Measurements from ENCODE around the gene LONRF2. TPM values are rescaled to one million over a fixed set of nuclear protein-coding genes. Genes with fewer than 3 reads are reported as not detected.
"Not testable (repeated sequence)": the region's sequence is repeated elsewhere in the genome, so short reads cannot be mapped to it uniquely, and the experiment has no call there.

LONRF2 gene
- total RNA-seq, 1 donor from 2014 or later = not detected

DNA sequence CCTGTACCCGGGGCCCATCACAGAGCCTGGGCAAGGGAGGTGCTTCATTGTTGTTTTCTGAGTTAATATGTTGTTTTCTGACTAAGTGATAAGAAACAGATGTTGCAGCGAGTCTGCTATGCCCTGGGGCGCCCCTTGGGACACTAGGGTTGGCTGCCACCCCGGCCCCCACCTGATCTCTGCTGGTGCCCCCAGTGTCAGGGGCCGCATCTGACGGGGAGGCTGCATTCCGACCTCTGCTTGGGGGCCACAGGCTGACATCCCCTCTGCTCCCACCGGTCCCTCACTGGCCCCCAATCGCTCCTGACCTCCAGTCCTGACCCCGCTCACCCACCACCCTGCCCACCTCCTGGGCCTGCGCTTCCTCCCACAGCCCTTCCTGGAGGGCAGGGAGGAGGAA lies 65.9 kb downstream of the LONRF2 start:
- DNase-seq (ENCODE audit: low read depth in 2 of 2) = no peak

DNA sequence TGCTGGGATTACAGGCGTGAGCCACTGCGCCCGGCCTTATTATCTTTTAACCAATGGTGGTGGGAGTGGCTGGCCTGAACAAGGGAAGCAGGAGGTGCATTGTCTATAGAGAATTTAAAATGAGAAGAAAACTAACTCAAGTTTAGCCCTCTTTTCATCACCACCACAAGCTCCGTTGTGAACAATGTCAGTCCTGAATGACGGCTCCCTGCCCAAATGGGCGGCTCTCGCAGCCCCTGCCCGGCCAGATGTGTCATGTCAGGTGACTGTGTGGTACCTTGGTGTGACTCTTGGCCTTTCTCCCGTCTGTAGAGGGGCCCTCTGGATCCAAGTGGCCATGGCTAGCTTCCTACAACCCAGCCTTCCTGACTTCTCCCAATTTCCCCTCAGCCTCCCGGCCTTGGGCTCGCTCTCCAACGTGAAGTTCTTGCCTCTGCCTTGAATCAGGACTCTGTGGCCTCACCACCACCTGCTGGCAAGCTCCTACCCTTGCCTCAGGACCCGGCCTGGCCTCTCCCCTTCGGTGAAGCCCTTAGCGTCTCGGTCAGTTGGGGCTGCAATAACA lies 67.6 kb downstream of the LONRF2 start:
- DNase-seq (ENCODE audit: low read depth in 2 of 2) = no peak

DNA sequence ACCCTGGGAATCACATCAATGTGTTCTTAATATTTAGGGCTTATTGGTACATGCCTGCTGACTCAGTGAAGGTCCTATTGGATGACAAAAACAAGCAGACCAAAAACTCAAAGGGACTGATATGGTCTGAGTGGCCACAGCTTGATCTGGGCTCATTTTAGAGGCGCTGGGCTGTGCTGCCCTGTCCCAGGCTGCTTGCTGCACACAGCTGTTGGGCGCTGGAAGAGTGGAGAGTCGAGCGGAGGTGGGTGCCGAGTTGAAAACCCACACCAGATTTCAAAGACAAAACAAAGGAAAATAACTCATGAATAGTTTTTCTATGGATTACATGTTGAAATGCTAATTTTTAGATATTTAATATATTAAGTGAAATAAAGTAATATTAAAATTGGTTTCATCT lies 68.5 kb downstream of the LONRF2 start:
- no peak for DNase-seq (ENCODE audit: low read depth in 2 of 2)

DNA sequence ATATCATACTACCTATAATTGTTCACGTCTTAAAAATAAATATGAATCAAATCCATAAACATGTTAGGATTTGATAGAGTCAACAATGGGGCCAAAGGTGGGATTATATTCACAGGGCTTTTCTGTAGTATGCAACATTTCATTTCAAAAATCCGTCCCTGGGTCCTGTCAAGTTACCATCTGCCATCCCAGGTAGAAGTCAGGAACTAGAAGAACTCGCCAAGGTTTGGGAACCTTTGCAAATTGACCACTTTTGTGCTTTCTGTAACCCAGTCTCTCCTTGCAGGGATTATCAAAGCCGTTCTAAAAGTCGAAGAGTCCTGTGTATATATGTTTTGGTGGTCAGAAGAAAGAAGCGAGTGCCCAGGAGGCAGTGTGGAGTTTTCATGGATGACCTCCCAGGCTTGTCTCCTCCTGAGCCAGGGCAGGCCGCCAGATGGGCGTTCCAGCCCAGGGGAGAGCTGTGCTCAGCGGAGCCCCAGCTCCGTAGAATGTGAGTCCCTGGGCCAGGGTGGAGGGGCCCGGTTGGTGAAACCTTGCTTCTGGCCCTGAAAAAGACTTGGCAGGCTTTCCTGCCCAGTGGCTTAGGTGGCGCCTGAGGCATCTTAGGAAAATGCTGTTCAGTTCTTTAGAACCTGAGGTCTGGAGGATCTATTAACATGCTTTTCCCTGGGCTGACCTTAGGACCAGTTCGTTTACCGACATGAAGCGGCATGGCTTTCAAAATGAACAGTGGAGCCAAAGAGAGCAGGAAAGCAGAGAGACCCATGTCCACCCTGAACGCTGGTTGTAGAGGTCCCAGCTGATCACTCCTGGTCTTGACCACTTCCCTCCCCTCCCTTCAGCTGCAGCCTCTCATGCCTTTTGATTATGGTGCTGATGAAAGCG lies 69.2 kb downstream of the LONRF2 start:
- no peak for DNase-seq (ENCODE audit: low read depth in 2 of 2)

GRCh38 chr2:100250645-100251044 lies 71.7 kb downstream of the LONRF2 start:
- DNase-seq (ENCODE audit: low read depth in 2 of 2) = no peak

DNA sequence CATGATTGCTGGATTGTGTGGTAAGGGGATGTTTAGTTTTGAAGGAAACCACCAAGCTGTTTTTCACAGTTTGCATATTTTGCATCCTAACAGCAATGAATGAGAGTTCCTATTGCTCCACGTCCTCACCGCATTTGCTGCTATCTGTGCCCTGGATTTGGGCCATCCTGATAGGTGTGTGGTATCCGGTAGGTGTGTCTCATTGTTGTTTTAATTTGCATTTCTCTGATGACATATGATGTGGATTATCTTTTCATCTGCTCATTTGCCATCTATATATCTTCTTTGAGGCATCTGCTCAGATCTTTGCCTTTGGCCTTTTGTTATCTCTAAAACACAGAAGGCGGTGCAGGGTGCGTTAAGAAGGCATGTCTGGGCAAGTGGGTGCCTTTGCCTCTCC lies 73.3 kb downstream of the LONRF2 start:
- DNase-seq (ENCODE audit: low read depth in 2 of 2) = no peak

DNA sequence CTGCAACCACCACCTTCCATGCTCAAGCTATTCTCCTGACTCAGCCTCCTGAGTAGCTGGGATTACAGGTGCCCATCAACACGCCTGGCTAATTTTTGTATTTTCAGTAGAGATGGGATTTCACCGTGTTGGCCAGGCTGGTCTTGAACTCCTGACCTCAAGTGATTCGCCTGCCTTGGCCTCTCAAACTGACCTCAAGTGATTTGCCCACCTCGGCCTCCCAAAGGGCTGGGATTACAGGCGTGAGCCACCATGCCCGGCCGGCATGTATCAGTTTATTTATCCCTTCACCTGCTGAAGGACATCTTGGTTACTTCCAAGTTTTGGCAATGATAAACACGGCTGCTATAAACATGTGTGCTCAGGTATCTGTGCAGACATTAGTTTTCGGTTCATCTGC lies 73.7 kb downstream of the LONRF2 start:
- not testable (repeated sequence) for DNase-seq (ENCODE audit: low read depth in 2 of 2)

- DNase-seq (ENCODE audit: low read depth in 2 of 2) = no peak
Measured at GRCh38 chr2:100248044-100248330, 74.3 kb downstream of the LONRF2 start.

DNA sequence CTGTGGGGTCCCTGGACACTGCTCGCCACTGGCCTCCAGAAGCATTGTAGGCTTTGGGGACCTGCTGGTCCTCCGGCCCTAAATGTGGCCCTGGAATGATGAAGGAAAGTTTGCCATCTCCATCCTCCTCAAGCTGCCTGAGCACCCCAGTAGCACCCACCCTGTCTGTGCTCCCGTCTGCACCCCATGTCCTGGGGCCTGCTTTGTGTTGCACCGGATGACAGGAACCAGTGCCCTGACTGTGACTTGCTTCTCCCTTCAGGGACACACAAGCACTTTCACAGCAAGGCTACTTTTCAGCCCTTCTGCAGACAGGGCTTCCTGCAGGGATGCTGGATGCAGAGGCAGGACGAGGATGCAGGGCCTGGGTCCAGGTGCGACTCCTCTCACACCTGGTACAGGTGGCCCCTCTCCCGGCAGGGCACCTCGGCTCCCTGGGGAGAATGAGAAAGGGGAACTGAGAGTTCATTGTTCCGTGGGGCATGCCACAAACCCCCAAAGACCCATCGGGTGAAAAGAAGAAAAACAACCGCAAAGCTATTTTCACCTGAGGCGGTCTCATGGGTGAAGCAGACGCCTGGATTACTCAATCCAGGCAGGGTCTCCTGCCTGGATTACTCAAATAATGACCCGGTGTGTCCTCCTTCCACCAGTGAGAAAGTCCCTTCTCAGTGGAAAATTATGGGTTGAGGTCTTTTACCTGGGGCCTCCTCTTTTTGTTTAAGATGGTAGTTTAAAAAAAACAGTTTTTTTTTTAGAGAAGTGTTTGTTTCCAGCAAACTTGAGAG lies 74.9 kb downstream of the LONRF2 start:
- DNase-seq (ENCODE audit: low read depth in 2 of 2) = no peak

DNA sequence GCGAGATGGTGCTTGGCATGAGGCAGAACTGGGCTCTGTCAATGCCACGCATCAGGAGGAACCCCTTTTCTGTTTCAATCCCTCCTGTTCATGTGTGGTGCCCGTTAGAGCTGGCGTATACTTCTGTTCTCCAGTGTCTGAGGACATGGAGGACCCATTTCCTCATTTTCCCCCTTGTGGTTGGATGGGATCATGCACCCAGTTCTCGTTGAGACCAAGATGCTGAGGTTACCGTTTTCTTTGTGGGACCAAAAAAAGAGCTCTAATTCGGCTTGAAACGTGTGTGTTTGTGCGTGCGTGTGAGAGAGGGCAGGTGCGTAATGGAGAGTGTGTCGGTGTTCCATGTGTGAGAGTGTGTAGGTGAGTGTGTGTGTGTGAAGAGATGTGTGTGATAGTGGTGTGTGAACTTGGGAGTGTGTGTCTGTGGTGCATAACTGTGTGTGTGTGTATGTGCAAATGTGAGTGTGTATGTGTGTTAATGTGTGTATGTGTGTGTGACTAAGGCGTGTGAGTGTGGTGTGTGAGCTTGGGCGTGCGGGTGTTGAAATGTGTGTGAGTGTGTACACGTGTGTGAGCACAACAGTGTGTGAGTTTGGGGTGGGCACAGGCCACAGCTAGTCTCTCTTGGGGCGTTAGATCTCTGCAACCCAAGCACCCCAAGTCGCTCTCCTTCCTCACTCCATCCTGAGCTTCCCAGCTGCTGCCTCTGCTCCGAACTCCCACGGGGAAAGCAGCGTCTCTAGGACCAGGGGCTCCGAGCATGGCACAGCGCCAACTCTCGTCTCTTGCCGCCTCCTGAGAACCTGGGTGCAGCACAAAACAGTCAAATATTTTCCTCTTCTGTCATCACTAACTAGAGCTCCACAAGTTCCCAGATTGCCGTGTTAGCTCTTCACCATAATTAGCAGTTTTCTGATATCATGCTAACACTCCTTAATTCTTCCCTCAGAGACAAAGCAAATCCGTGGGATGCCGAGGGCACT lies 75.8 kb downstream of the LONRF2 start:
- DNase-seq (ENCODE audit: low read depth in 2 of 2) = peak in 1 of 2 donors; percentile 31

- no peak for DNase-seq (ENCODE audit: low read depth in 2 of 2)
Measured at GRCh38 chr2:100245681-100246080, 76.6 kb downstream of the LONRF2 start.

DNA sequence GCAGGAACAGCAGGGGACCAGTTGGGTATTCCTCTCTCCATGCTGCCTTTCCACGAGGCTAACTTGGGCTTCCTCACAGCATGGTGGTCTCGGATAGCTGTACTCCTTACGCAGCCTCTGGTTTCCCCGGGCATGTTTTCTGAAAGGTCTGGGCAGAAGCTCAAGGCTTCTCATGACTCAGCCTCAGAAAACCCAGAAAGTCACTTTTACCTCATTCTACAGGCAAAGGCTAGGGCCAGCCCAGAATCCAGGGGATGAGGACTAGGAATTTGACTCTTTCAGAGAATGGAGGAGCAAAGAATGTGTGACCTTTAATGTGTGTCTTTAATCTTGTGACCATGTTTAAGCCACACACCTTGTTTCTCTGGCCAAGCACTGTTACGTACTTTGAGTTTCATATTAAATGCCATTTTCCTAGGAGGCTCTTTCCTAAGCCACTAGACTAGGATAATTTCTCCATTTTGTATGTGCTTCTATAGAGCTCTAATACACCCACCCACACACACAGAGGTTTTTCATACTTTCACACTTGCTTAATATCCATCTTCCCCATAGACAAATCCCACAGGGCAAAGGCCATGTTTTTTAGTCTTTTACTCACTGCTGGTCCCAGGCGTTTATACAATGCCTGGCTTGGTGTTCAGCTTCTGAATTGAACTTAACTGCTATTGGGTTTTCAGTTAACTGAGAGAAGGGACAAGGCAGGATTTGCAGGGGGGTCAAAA lies 77.3 kb downstream of the LONRF2 start:
- no peak for DNase-seq (ENCODE audit: low read depth in 2 of 2)

DNA sequence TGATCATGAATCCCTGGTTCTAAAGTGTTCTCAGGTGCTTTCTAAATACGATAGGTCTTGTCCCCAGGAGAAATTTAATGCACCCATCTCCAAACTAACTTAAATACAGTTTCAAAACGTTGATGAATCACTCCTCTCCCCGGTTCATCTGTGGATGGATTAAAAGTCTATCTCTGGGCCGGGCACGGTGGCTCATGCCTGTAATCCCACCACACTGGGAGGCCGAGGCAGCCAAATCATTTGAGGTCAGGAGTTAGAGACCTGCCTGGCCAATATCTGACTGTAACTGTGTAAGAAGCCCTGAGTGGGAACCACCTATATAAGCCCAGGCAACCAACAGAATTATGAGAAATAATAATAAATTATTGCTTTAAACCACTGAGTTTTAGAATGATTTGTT lies 78.7 kb downstream of the LONRF2 start:
- DNase-seq (ENCODE audit: low read depth in 2 of 2) = no peak

- DNase-seq (ENCODE audit: low read depth in 2 of 2) = peak; percentile 21 to 54
Measured at GRCh38 chr2:100242891-100243619, 79.2 kb downstream of the LONRF2 start.

GRCh38 chr2:100242476-100242875 lies 79.8 kb downstream of the LONRF2 start:
- DNase-seq (ENCODE audit: low read depth in 2 of 2) = no peak

- no peak for DNase-seq (ENCODE audit: low read depth in 2 of 2)
Measured at GRCh38 chr2:100241236-100241635, 81.1 kb downstream of the LONRF2 start.

DNA sequence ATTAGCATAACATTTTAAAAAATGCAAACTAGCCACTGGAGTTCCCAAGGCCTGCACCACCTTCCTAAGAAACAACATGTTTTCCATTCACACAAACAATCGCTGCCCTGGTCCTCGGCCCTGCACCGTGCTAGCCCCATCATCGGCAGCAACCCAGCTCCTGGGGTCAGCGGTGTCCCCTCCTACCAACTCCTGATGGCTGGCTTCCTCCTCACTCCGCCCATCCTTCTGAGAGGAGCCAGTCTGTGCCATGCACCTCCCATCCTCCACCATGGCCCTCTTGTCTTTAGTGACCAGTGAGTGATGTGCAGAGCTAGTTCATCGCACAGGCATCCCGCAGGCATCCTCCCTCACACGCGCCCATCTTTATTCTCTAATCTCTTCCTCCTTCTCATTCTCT lies 81.9 kb downstream of the LONRF2 start:
- no peak for DNase-seq (ENCODE audit: low read depth in 2 of 2)

GRCh38 chr2:100239486-100240210 lies 82.7 kb downstream of the LONRF2 start:
- DNase-seq (ENCODE audit: low read depth in 2 of 2) = no peak

DNA sequence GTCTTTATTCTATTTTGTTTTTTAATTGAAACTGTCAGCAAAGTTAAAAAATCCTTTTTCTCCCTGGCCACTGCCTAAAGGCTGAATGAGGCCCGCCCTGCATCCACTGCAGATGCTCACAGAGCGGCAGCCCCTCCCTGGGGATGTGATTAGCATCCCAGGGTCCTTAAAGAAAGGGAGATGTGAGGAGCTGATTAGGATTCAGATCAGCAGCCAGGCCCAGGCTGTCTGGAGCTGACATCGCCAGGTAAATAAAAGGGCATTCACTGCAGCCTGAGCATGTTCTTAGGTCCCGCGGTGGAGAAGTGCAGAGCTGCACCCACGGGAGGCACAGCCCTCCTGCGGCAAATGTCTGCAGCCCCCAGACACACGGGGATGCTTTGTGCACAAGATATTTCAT lies 83.8 kb downstream of the LONRF2 start:
- DNase-seq (ENCODE audit: low read depth in 2 of 2) = no peak

Data from dermis microvascular lymphatic vessel endothelial cell (primary cell).